ENCODE measurements around the gene NAPG.

DNA sequence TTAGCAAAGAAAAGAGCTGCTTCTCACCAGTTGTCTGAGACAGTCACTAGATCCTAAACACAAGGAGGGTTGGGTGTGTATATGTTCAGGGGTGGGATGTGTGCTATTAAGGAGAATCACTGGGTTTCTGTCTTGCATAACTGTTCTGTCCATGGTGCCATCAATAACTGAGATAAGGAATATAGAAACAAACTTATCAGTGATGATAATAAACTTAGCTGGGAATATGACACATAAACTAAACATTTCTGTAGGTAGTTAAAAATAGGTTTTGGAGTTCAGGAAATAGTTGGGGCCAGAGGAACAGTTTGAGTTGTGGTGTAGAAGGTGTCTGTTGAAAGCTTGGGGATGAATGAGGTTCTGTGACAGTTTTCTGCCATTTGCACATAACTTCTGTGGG is 17.4 kb downstream of the NAPG start:
- TF ChIP-seq, protein P1, sequence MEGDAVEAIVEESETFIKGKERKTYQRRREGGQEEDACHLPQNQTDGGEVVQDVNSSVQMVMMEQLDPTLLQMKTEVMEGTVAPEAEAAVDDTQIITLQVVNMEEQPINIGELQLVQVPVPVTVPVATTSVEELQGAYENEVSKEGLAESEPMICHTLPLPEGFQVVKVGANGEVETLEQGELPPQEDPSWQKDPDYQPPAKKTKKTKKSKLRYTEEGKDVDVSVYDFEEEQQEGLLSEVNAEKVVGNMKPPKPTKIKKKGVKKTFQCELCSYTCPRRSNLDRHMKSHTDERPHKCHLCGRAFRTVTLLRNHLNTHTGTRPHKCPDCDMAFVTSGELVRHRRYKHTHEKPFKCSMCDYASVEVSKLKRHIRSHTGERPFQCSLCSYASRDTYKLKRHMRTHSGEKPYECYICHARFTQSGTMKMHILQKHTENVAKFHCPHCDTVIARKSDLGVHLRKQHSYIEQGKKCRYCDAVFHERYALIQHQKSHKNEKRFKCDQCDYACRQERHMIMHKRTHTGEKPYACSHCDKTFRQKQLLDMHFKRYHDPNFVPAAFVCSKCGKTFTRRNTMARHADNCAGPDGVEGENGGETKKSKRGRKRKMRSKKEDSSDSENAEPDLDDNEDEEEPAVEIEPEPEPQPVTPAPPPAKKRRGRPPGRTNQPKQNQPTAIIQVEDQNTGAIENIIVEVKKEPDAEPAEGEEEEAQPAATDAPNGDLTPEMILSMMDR (IDR thresholded peaks at IDR 0.05 in 2 of 3, conservative IDR thresholded peaks at IDR 0.05 in 1 of 3; ENCODE audit: control insufficient read depth in 2 of 3, extremely low read depth in 1 of 3, insufficient read depth in 1 of 3, low read depth in 3 of 3, low read length in 3 of 3), result no peak
- TF ChIP-seq POLR2A (IDR thresholded peaks at IDR 0.05; ENCODE audit: low read depth, low read length), result no peak

Data from GM12878 (cell line).